Liver (tissue), 9 donors: ENCODE measurements around the gene AQP5. TPM values are rescaled to one million over a fixed set of nuclear protein-coding genes. Genes with fewer than 3 reads are reported as not detected.

Experiments
- DNase-seq: peaks from one replicate; pipeline ENCODE4 v3.0.0-alpha.2; 2017; ENCODE audit warnings: low spot score
- H3K27ac ChIP-seq, 2 donors: one replicate each; pipeline ENCODE4 v1.7.0; 2013; ENCODE audit warnings: inconsistent platforms in 2 of 2, low read length in 2 of 2, control low read depth in 1 of 2, low read depth in 1 of 2, mild to moderate bottlenecking in 1 of 2
- H3K27me3 ChIP-seq, 4 donors: one replicate each; pipeline versions ENCODE4 v1.6.1 to v1.7.0; 2013; ENCODE audit warnings: low read length in 3 of 4, inconsistent platforms in 1 of 4, mild to moderate bottlenecking in 1 of 4, moderate library complexity in 1 of 4; ENCODE audit not compliant: control insufficient read depth in 4 of 4, insufficient read depth in 4 of 4
- H3K36me3 ChIP-seq, 4 donors: one replicate each; pipeline versions ENCODE4 v1.6.1 to v1.7.0; 2013; ENCODE audit warnings: low read length in 3 of 4, mild to moderate bottlenecking in 3 of 4, low read depth in 1 of 4, moderate library complexity in 1 of 4; ENCODE audit not compliant: control insufficient read depth in 4 of 4, insufficient read depth in 3 of 4
- H3K4me1 ChIP-seq, 4 donors: one replicate each; pipeline versions ENCODE4 v1.6.1 to v1.7.0; 2013; ENCODE audit warnings: low read length in 3 of 4, mild to moderate bottlenecking in 3 of 4, moderate library complexity in 1 of 4; ENCODE audit not compliant: control insufficient read depth in 4 of 4, insufficient read depth in 4 of 4
- H3K4me3 ChIP-seq, 3 donors: one replicate each; pipeline versions ENCODE4 v1.6.1 to v1.7.0; 2013; ENCODE audit warnings: low read length in 3 of 3, control low read depth in 1 of 3, low read depth in 1 of 3, mild to moderate bottlenecking in 1 of 3
- H3K9ac ChIP-seq, 2 donors: one replicate each; pipeline ENCODE4 v1.7.0; 2013; ENCODE audit warnings: low read length in 2 of 2, mild to moderate bottlenecking in 2 of 2, moderate library complexity in 2 of 2, control low read depth in 1 of 2, low read depth in 1 of 2
- H3K9me3 ChIP-seq, 4 donors: one replicate each; pipeline versions ENCODE4 v1.6.1 to v1.7.0; 2013; ENCODE audit warnings: low read length in 3 of 4; ENCODE audit not compliant: control insufficient read depth in 4 of 4
- CTCF ChIP-seq: fragments of 150-350 bp; IDR thresholded peaks from 2 replicates; pipeline ENCODE4 v1.5.1; 2017; ENCODE audit warnings: improper control_type of control experiment, low read depth, low read length; ENCODE audit not compliant: missing input control
- FOXA1 ChIP-seq: IDR thresholded peaks from 2 replicates; pipeline ENCODE4 v1.6.1; 2016; ENCODE audit warnings: antibody characterized with exemption
- FOXA2 ChIP-seq: IDR thresholded peaks from 2 replicates; pipeline ENCODE4 v1.6.1; 2016; ENCODE audit warnings: antibody characterized with exemption
- GABPA ChIP-seq, 2 donors: IDR thresholded peaks in 1 of 2; conservative IDR thresholded peaks in 1 of 2; 2 replicates each; pipeline ENCODE4 v1.6.1; 2016; ENCODE audit warnings: antibody characterized with exemption in 2 of 2, mild to moderate bottlenecking in 1 of 2, moderate library complexity in 1 of 2
- HNF4A ChIP-seq, 2 donors: conservative IDR thresholded peaks; 2 replicates each; pipeline ENCODE4 v1.6.1; 2016; ENCODE audit warnings: antibody characterized with exemption in 2 of 2, mild to moderate bottlenecking in 2 of 2
- HNF4G ChIP-seq: IDR thresholded peaks from 2 replicates; pipeline ENCODE4 v1.6.1; 2016; ENCODE audit warnings: antibody characterized with exemption
- JUND ChIP-seq, 2 donors: IDR thresholded peaks; 2 replicates each; pipeline ENCODE4 v1.6.1; 2016; ENCODE audit warnings: antibody characterized with exemption in 2 of 2
- MAX ChIP-seq: IDR thresholded peaks from 2 replicates; pipeline ENCODE4 v1.6.1; 2016; ENCODE audit warnings: antibody characterized with exemption
- NR2F2 ChIP-seq: IDR thresholded peaks from 2 replicates; pipeline ENCODE4 v1.6.1; 2016; ENCODE audit warnings: antibody characterized with exemption
- RAD21 ChIP-seq, 2 donors: IDR thresholded peaks; 2 replicates each; pipeline ENCODE4 v1.6.1; 2016; ENCODE audit warnings: antibody characterized with exemption in 2 of 2, mild to moderate bottlenecking in 2 of 2
- SP1 ChIP-seq: IDR thresholded peaks from 2 replicates; pipeline ENCODE4 v1.6.1; 2018; ENCODE audit warnings: antibody characterized with exemption, mild to moderate bottlenecking
- TAF1 ChIP-seq: conservative IDR thresholded peaks from 2 replicates; pipeline ENCODE4 v1.6.1; 2016; ENCODE audit warnings: antibody characterized with exemption, mild to moderate bottlenecking
- YY1 ChIP-seq: IDR thresholded peaks from 2 replicates; pipeline ENCODE4 v1.6.1; 2016; ENCODE audit warnings: antibody characterized with exemption, mild to moderate bottlenecking
- WGBS: extraction: QIAGEN DNeasy Blood & Tissue Kit; methylation state at CpG from one replicate; pipeline ENCODE4 v1.1.7; 2013; 5-methylcytosine and 5-hydroxymethylcytosine counted together
- polyA plus RNA-seq, 2 donors: library from polyadenylated mRNA; stranded (reverse) in 1 of 2; unstranded in 1 of 2; fragments of 200-250 nt in 1 of 2; fragments of >200 nt in 1 of 2; fragmentation: Nextera tagmentation in 1 of 2; extraction: Ambion mirVana in 1 of 2; gene quantifications; one replicate each; pipeline versions ENCODE4 v1.2.1 to v1.2.3, GENCODE V29; 2013 to 2015
- total RNA-seq, 2 donors: library from RNA; depleted of rRNA; stranded (reverse); fragments of >200 nt; gene quantifications; one replicate each; pipeline ENCODE4 v1.2.3, GENCODE V29; 2014
- TF ChIP-seq, protein P1 (sequence below): IDR thresholded peaks from 2 replicates; pipeline ENCODE4 v1.6.1; 2016; ENCODE audit warnings: antibody characterized with exemption
- TF ChIP-seq, protein P2 (sequence below): IDR thresholded peaks from 2 replicates; pipeline ENCODE4 v1.6.1; 2016; ENCODE audit warnings: antibody characterized with exemption
- donor health status: healthy.
- donor health status: healthy.
- donor health status: healthy.
- donor health status: healthy.
- donor health status: healthy.

AQP5 gene
- total and polyA plus RNA-seq, 4 donors, result not detected

GRCh38 chr12:49961993-49962764, 507 bp downstream of the AQP5 start:
- Histone ChIP-seq H3K27ac (no peak overlapping the region), H3K9me3 (no peaks in the 10 kb centered on the region), H3K36me3 (no peaks in the 10 kb centered on the region), H3K4me1 (peaks cover 6 to 22% (median 16%) of the 10 kb centered on the region in 4 donors), H3K27me3 (peaks cover 0 to 5% (median 1%) of the 10 kb centered on the region in 4 donors), H3K4me3 (peak overlapping the region in 1 of 3 donors; percentile 18), H3K9ac (no peak overlapping the region)
- DNase-seq, result no peak
- 75% methylated on average over 37 of the region's 37 CpGs for WGBS
- TF ChIP-seq TAF1, result no peak
- TF ChIP-seq, protein P1, sequence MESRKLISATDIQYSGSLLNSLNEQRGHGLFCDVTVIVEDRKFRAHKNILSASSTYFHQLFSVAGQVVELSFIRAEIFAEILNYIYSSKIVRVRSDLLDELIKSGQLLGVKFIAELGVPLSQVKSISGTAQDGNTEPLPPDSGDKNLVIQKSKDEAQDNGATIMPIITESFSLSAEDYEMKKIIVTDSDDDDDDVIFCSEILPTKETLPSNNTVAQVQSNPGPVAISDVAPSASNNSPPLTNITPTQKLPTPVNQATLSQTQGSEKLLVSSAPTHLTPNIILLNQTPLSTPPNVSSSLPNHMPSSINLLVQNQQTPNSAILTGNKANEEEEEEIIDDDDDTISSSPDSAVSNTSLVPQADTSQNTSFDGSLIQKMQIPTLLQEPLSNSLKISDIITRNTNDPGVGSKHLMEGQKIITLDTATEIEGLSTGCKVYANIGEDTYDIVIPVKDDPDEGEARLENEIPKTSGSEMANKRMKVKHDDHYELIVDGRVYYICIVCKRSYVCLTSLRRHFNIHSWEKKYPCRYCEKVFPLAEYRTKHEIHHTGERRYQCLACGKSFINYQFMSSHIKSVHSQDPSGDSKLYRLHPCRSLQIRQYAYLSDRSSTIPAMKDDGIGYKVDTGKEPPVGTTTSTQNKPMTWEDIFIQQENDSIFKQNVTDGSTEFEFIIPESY, result no peak
- TF ChIP-seq NR2F2, result no peak
- TF ChIP-seq SP1, result no peak
- TF ChIP-seq YY1, result no peak
- no peak for TF ChIP-seq MAX
- no peak for TF ChIP-seq GABPA (IDR thresholded peaks at IDR 0.05 in 1 of 2, conservative IDR thresholded peaks at IDR 0.05 in 1 of 2)
- TF ChIP-seq, protein P2, sequence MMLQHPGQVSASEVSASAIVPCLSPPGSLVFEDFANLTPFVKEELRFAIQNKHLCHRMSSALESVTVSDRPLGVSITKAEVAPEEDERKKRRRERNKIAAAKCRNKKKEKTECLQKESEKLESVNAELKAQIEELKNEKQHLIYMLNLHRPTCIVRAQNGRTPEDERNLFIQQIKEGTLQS, result no peak
- no peak for TF ChIP-seq JUND (IDR thresholded peaks at IDR 0.05)
- no peak for TF ChIP-seq FOXA1
- no peak for TF ChIP-seq RAD21 (IDR thresholded peaks at IDR 0.05)
- TF ChIP-seq FOXA2, result no peak
- TF ChIP-seq HNF4G, result no peak
- no peak for TF ChIP-seq CTCF

GRCh38 chr12:49962861-49963765, 1.4 kb downstream of the AQP5 start:
- H3K4me1 ChIP-seq, result peaks cover 12 to 31% (median 22%) of the 10 kb centered on the region in 4 donors
- no peak for DNase-seq
- peaks cover 0 to 5% (median 1%) of the 10 kb centered on the region in 4 donors for H3K27me3 ChIP-seq
- no peaks in the 10 kb centered on the region for H3K9me3 ChIP-seq
- H3K27ac ChIP-seq, result peak overlapping the region in 1 of 2 donors; percentile 6
- H3K9ac ChIP-seq, result no peak overlapping the region
- no peaks in the 10 kb centered on the region for H3K36me3 ChIP-seq
- H3K4me3 ChIP-seq, result no peak overlapping the region
- WGBS, result 57% methylated on average over 21 of the region's 21 CpGs
- TF ChIP-seq JUND (IDR thresholded peaks at IDR 0.05) (peak in 1 of 2 donors; percentile 69), CTCF (no peak), NR2F2 (no peak), FOXA1 (peak; percentile 45), HNF4G (peak; percentile 29), RAD21 (IDR thresholded peaks at IDR 0.05) (peak in 1 of 2 donors; percentile 43), GABPA (IDR thresholded peaks at IDR 0.05 in 1 of 2, conservative IDR thresholded peaks at IDR 0.05 in 1 of 2) (peak in 1 of 2 donors; percentile 56), SP1 (peak; percentile 93), YY1 (peak; percentile 90), FOXA2 (peak; percentile 63), MAX (peak; percentile 81), TAF1 (no peak), HNF4A (conservative IDR thresholded peaks at IDR 0.05) (peak; percentile 81 to 88)
- TF ChIP-seq, protein P1, result no peak
- TF ChIP-seq, protein P2, result no peak
